GM19043 (cell line): ENCODE results near the gene PDE6A.
"Not testable (repeated sequence)": the region's sequence is repeated elsewhere in the genome, so short reads cannot be mapped to it uniquely, and the experiment has no call there.

Experiments
- ATAC-seq: cut with Tn5 transposase; IDR thresholded peaks from one replicate; pipeline ENCODE4 v1.9.1; 2021; ENCODE audit warnings: low read depth; ENCODE audit not compliant: unreplicated experiment

Gene PDE6A

DNA sequence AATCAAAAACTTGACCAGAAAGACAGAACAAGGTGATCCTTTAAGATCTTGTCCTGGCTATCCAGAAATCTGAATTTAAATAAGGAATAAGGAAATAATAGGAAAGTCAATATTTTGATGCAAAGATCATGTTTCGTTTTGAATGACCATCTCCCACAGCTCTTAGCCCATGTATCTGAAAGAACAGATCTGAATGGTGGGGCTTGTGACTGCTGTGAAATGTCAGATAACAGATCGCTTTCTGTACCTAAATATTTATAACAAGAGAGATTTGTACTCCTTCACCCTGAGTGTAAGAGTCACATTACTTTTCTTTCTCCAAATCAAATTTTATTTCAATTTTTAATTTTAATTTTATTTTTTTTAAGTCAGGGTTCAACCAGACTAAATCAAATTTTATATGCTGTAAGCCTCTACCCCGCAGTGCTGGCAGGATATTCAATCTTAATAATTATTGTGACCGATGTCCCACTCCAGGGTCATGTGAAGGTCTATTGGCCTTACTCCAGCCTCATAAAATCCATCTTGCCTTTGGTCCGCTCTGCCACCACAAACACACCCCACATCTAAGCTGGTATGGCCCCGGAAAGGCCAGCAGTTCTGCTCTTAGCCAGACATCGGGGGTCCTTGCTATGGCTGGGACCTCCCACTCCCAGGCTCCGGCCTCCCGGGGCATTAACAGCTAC is 9.0 kb upstream of the PDE6A start:
- no peak for ATAC-seq

DNA sequence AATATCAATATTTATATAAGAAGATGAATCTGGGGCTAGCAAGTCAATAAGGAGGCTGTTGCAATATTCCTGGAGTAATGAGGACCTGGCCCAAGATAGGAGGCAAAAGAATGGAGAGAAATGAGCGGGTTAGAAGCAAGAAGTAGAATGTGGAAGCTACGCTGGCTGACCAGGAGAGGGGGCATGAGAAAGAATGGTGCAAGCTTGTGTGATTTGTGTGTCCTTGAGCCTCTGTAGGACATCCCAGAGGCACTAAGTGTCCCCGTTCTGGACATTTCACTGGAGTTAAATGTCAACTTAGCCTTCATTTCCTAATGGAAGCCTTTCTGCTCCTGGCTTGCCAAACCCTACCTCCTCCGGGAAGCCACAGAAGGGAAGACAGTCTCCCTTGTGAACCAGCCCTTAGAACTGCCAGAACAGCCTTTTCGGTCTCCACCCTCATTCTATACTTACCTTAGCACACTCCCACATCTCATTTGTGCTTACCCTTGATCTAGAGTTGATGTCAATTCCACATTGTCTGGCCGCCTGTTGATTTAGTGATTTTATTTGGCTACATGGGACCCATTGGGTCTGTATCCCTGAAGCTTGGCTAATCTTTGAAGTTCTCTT is 6.7 kb upstream of the PDE6A start:
- ATAC-seq, result no peak

DNA sequence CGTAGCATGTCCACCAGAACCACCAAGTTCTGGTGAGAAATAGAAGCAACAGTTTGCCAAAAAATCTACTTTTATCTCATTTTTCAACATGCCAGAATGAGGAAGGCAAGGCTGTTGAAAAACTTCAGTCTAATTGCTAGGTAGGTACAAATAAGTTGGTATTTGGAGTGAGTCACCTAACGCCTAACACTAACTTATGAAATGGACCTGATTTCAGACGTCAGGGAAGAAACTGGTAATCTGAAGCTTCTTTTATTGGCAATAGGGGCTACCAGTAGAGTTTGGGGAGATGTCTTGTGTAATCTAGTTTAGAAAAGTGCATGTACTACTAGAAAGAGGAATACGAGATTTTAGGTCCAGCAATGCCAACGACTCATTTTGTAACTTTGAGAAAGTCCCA is 4.4 kb upstream of the PDE6A start:
- ATAC-seq, result no peak

DNA sequence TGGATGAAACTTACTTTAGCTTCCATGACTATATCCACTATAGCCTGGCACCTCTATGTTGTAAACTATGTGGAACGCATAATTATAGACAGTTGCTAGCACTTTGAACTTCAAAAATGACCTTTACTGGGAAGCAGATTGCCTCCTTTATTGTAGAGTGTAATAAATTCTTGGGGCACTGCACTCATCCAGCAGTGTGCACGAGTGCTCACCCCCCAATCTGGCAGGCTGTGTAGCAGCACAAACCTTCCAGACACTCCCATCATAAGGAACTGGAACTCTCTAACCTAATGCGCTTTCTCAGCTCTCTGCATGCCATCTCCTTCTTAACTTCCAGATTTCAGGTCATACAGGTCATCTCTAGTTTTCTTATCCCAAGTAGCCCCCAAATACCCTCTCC is 1.5 kb upstream of the PDE6A start:
- no peak for ATAC-seq

DNA sequence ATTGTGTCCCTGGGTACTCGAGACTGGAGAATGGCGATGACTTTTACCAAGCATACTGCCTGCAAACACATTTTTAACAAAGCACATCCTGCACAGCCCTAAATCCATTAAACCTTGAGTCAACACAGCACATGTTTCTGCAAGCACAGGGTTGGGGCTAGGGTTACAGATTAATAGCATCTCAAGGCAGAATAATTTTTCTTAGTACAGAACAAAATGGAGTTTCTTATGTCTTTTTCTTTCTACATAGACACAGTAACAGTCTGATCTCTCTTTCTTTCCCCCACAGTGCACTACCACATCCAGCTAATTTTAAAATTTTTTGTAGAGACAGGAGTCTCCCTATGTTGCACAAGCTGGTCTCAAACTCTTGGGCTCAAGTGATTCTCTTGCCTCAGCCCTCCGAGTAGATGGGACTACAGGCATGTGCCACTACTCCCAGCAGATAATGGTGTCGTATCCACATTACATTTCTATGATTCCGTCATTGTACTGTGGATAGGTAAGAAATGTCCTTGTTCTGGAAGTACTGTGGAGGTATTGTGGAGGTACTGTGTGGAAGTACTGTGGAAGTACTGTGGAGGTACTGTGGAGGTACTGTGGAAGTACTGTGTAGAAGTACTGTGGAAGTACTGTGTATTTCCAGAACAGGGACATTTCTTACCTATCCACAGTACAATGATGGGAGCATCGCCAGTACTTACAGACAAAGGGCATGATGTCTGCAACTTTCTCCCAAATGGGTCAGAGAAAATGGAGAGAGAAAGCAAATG is 1.2 kb downstream of the PDE6A start:
- not testable (repeated sequence) for ATAC-seq

DNA sequence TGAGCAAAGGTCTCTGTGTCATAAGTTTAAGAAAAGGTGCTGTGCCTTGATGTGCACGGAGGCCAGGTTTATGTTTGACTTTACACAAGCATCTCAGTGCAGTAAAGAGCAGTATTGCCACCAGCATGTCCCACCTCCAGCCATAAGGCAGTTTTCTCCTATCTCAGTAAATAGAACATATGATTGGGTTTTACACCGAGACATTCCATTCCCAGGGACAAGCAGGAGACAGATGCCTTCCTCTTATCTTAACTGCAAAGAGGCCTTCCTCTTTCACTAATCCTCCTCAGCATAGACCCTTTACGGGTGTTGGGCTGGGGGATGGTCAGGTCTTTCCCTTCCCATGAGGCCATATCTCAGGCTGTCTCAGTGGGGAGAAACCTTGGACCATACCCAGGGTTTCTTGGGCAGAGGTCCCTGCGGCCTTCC is 1.8 kb downstream of the PDE6A start:
- not testable (repeated sequence) for ATAC-seq

DNA sequence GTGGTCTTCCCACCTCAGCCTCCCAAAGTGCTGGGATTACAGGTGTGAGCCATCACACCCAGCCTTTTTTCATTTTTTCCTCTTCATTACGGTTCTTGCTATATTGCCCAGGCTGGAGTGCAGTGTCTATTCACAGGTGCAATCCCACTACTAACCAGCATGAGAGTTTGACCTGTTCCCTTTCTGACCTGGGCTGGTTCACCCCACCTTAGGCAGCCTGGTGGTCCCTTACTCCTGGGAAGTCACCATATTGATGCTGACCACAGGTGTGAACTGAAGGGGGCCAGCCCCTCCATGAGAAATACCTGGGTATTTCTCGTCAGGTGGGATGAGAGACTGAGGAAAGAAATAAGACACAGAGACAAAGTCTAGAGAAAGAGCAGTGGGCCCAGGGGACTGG is 2.4 kb downstream of the PDE6A start:
- no peak for ATAC-seq

DNA sequence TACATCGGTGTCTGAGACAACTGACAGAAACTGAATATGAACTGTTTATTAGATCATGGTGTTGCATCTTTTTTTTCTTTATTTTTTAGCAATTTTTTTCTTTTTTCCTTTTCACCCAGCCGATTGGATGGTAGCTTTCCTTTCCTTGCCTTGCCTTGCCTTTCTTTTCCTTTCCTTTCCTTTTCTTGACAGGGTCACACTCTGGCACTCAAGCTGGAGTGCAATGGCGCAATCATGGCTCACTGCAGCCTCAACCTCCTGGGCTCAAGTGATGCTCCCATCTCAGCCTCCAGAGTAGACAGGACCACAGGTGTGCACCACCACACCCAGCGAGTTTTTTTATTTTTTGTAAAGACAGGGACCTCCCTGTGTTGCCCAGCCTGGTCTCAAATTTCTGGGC is 2.8 kb downstream of the PDE6A start:
- no peak for ATAC-seq

DNA sequence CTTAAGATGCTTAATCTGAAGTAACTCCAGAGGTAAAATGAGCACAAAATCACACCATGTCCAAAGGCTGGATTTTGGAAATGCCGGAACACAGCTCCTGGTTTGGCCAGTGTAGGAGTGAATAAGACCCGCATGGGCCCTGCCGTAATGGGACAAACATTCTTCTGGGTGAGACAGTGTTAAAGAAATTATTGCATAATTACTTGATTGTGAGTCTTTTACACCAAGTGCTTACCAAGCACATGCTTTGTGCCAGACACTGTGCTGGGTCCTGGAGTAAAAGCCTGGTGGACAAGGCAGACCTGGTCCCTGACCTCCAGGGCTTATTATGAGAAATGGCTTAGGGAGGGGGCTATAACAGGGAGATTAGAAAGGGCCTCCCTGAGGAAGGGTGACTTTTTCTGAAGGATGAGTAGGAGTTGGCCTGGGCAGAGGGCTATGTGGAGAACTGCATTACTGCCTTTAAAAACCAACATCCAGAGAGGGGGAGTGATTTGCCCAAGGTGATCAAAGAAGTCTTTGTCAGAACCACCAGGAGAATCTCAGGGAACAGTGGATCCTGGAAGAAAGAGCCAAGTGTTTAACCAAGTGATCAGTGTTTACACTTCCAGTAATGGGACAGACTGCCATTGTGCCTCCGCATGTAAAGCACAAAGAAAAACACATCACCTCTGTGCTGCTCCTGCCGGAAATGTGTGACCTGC is 3.5 kb downstream of the PDE6A start:
- no peak for ATAC-seq

DNA sequence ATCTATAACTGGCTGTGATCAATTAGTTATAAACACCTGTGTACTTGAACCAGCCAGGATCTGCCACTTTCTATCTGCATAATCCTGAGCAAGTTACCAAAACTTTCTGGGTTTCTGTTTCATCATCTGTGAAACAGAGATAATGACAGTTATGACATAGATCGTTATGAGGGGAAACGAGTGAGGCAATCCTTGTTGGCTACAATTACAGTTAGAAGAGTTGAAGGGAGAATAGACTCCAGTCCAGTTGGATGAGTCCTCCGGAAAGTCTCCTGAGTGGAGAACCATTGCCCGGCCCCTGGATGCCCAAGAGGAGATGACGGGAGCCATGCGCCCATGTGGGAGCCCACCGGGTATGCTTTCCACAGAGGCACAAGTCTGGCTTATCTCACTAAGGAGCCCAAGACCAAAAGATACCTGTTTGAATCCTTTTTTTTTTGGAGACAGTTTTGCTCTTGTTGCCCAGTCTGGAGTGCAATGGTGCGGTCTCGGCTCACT is 4.5 kb downstream of the PDE6A start:
- peak; percentile 92 for ATAC-seq

DNA sequence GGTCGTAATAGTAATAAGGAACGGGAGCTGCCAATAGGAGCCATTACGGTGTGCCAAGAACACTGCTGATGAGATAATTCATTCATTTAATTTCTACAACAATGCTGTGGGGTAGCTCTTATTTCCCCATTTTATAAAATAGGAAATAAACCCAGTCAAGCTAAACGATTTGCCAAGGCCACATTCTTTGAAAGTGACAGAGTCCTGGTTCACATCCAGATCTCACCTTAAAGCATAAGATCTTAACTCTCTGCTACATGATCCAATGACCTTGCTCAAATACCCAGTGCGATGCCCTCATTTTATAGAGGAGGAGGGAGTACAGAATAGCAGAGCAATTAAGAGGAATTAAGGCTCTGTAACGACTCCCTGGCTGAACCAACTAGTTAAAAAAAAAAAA is 5.0 kb downstream of the PDE6A start:
- ATAC-seq, result no peak

DNA sequence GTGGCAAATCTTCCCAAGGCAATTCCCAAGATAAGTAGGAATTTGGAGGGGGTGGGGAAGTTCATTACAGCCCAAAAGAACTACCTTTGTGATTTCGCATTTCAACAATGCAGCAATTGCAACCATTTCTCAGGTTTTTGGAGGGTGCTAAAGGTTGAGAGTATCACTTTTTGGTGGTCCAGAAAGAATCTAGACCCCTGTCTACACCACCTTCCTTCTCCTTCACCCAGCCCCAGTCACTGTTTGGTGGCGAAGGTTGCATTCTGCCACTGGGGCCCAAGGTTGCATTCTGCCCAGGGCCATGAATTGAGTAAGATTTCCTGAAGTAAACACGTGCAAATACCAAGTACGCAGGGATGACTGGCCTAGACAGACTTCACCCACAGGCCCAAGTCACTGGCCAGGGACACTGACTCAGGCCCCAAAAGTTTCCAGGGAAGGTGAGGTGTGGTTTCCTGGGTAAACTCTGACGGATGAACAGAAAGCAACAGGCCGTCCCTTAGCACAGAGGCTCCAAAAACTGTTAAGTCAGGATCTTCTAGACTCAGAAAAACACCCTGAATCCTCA is 5.7 kb downstream of the PDE6A start:
- ATAC-seq, result no peak

DNA sequence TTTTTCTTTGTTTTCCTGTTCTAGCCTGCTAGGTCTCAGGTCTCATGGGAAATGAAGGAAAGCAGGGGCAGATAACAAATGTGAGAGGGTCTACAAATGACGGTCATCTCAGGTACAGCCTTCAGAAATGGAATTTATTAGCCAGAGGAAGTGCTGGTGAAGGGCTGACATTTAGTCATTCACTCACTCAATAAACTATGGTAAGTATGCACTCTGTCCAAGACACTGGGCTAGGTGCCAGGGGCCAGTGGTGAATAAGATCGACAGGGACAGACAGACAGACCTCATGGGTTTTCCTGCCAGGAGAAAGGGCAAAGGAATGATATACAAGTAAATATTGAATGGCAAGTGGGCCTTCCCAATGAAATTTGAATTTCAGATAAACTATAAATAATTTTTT is 6.3 kb downstream of the PDE6A start:
- ATAC-seq, result no peak

DNA sequence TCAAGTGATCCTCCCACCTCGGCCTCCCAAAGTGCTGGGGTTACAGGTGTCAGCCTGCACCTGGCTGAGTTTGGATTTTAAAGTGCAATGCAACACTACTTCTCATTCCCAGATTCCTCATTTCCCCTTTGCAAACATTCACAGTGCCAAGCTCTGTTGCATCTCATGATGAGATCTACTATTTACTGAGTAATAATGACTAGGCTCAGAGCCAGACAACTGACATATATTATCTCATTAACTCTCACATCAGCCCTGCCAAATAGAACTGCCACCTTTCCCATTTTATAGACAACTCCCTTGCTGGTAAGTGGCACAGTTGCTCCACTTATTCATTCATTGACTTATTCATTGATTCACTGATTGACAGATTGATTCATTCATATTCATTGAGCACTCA is 7.0 kb downstream of the PDE6A start:
- ATAC-seq, result no peak

DNA sequence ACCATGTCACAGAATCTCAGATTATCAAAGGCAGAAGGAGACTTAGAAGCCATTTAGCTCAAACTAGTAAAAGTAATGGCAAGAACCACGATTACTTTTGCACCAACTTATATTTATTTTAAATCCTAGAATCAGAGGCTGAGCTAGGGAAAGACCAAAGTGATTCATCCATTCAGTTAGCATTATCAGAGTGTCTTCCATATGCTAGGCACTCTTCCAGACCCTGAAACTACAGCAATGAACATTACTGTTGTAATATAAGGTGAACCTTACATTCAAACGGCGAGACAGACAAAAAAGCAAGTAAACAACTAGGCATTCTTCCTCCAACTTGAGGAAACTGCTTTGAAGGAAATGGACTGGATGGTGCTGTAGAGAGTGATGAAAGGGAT is 7.9 kb downstream of the PDE6A start:
- no peak for ATAC-seq

DNA sequence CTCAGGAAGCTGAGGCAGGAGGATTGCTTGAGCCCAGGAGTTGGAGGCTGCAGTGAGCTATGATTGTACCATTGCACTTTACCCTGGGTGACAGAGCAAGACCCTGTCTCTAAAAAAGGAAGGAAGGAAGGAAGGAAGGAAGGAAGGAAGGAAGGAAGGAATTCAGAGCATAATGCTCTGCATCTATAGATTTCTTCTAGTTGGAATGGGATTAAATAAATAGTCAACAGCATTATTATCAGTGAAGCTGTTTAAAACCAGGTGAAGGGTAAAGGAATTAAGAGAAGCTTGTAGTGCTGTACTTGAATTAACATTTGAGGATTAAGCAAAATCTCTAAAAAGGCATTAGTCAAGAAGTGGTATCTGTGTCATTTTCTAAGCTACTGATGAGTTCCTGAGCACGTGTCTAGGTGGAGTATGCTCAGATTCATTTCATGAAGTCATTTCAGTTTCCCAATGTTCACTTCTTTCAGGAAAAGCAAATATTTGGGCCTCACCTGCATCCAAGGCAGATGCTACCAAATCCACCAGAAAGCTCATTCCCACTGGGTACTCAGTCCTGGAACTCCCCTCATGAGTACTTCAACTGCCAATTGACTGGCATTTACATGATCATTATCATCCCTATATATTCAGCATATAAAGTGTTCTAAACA is 8.4 kb downstream of the PDE6A start:
- ATAC-seq, result no peak

DNA sequence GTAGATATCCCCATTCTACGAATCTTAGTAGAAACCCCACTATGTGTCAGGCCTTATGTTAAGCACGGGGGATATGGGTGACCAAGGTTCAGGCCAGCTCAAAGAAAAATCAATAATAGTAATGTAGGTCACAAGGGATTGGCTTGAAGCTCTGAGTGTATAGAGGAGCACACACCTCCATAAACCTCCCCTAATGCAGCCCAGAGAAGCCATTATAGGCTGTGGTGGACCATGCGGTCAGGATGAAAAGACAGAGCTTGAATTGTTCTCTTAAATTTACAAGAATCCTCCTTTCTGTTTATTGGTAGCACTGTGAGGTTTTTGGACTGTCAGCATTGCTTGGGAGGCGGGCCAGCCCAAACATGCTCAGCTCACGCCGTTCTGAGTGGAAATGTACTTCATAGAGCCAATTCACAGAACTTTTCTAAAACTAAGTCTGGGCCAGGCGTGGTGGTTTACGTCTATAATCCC is 9.1 kb downstream of the PDE6A start:
- ATAC-seq, result no peak

DNA sequence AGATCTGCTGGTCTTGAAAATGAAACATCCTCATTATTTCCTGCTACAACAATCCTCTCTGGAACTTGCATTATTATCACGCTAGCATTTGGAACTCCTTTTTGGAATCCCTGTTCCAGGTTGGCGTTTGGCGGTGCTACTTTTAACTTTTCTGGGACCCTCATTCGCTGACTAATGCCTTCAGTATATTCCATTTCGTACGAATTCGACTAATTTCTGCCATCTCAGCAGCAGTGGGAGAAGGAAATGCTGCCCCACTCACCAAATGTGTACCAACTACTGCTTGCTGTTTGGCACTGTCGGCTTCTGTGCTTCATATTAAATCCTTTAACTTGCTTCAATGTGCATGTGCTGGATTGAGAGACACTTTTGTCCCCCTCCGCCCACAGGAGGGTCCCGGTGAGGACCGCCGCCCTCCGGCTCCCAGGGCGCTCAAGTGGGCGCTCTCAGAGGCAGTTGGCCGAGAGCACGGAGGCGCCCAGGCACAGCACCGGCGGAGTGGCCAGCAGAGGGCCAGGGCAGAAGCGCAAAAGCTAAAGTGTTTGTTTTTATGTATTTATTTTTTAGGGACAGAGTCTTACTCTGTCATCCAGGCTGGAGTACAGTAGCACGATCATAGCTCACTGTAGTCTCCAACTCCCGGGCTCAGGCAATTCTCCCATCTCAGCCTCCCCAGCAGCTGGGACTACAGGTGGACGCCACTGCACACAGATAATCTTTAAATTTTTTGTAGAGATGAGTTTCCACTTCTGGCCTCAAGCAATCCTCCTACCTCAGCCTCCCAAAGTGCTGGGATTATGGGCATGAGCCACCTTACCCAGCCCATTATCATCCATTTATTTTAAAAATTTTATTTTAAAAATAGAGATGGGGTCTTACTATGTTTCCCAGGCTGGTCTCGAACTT is 11.9 kb downstream of the PDE6A start:
- ATAC-seq, result no peak

DNA sequence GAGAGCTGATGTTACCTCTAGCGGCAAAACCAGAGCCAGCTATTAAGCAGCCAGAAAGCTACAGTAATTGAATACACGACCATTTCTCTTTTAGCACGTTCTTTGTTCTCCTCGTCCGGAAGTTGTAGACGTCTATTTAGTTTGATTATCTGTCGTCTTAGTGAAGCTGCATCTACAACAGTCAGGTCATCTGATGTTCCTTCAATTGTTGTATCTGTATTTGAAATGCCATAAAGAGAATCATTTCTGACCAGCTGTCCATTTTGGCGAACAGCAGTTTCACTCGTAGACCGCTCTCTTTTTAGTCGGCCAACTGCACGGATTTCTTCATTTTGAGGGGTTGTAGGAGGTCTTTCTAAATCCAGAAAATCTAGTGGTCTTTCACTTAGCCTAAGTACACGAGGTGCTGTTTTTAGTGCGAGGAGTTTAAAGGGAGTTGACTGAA is 12.6 kb downstream of the PDE6A start:
- no peak for ATAC-seq
